ENCODE results near the gene SSTR4.
A peak's percentile ranks its signal among the peaks of the same experiment; 100 is the strongest.

Gene SSTR4

DNA sequence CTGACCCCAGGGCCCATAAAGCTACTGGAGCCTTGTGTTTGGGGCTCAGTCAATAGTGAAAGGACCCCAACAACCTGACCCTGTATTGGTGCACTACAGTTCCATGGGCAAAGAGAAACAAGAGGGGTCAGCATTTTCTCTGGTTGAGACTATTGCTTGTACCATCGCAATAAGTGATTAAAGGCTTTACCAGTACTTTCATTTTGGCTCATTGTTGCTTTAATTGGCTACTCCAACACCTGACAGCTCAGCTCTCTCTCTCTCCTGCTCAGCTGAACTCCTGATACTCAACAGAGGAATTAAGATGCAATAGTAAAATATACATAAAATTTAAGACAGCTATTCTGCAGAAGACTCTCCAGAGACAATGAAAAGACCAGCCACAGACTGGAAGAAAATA is 33.2 kb downstream of the SSTR4 start:
- DNase-seq, result no peak

DNA sequence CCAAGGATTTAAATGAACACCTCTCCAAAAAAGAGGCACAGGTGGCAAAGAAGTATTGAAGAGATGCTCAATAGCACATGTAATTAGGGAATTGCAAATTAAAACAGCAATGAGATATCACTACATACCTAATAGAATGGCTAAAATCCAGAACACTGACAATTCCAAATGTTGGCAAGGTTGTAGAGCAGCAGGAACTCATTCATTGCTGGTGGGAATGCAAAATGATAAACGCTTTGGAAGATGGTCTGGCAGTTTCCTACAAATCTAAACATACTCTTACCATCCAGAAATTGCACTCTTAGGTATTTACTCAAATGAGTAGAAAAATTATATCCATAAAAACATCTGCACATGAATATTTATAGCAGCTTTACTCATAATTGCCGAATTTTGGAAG is 34.0 kb downstream of the SSTR4 start:
- no peak for DNase-seq

GRCh38 chr20:23071398-23071797 is 36.3 kb downstream of the SSTR4 start:
- DNase-seq, result no peak

- DNase-seq, result no peak
Measured at GRCh38 chr20:23071996-23072395, 36.9 kb downstream of the SSTR4 start.

- no peak for DNase-seq
Measured at GRCh38 chr20:23072892-23073586, 37.9 kb downstream of the SSTR4 start.

GRCh38 chr20:23074052-23074451 is 38.9 kb downstream of the SSTR4 start:
- no peak for DNase-seq

- DNase-seq, result no peak
Measured at GRCh38 chr20:23077277-23077676, 42.2 kb downstream of the SSTR4 start.

GRCh38 chr20:23078351-23079015 is 43.4 kb downstream of the SSTR4 start:
- DNase-seq, result no peak

DNA sequence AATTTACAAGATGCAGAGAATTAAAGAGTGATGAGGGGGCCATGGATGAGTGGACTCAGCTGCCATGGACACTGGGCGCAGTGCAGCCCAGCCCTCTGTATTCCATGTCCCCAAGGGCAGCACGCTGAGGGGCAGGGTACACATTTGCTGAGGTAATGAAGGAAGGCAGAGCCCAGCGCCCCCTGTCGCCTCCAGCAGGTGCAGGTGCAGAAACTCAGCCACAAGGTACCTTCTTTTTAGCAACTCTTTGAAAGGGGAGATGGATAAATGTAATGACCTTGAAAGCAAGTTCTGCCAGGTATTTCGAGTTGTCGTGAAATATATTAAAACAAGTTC is 43.9 kb downstream of the SSTR4 start:
- DNase-seq, result no peak

DNA sequence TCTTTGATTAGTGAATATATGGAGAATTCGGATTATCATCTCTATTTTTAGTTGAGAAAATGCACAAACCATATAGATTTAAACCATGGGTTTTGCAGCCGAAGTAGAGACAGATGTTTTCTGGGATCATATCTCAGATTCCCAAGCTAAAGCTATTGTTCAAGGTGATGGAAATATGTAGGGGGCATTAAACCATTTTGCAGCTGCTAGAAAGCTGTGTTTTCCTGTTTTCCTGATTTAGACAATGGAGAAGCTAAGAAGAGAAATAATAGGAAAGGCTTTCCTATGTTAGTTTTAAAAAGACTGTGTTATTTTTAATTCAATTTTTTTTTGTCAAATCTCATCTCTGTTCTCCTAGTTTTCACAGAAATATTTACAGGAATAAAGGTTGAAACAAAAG is 44.8 kb downstream of the SSTR4 start:
- no peak for DNase-seq

DNA sequence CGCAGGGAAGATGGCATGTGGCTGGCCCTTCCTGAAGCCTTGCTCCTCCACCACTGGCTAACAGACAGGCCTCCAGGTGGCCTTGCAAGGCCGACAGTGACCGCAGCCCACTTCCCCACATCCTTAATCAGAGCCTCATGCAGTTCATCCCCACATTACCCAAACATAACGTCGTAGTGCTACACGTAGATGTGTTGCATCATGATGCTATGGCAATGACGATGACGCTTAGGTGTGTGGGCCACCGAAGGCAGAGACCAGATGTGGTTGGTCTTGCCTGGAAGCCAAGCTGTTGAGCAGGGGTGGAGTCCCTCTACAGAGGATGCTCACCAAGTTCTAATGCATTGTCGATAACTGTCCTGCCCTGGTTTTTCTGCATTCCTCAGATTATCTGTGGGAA is 45.4 kb downstream of the SSTR4 start:
- no peak for DNase-seq

- DNase-seq, result no peak
Measured at GRCh38 chr20:23081263-23081819, 46.2 kb downstream of the SSTR4 start.

- DNase-seq, result peak; percentile 32
Measured at GRCh38 chr20:23082846-23083552, 47.9 kb downstream of the SSTR4 start.

- DNase-seq, result no peak
Measured at GRCh38 chr20:23083553-23084220, 48.6 kb downstream of the SSTR4 start.

- DNase-seq, result no peak
Measured at GRCh38 chr20:23084282-23084844, 49.3 kb downstream of the SSTR4 start.

DNA sequence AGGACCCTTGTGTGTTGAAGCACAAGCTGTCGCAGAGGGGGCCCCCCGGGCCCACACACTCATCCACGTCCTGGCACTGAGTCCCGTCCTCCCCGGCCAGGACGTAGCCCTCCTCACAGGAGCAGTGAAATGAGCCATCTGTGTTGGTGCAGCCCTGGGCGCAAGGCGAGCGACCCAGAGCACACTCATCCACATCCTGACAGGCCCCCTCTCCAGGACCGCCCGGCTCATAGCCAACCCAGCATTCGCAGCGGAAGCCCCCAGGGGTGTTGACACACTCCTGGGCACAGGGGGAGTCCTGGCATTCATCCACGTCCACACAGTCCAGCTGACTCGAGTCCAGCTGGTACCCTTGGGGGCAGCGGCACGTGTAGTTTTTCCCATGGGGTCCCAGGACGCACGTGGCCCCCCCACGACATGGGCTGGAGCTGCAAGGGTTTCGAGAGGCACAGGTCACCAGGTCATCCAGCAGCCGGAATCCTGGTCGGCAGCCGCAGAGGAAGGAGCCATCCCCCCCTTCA is 49.8 kb downstream of the SSTR4 start:
- no peak for DNase-seq

DNA sequence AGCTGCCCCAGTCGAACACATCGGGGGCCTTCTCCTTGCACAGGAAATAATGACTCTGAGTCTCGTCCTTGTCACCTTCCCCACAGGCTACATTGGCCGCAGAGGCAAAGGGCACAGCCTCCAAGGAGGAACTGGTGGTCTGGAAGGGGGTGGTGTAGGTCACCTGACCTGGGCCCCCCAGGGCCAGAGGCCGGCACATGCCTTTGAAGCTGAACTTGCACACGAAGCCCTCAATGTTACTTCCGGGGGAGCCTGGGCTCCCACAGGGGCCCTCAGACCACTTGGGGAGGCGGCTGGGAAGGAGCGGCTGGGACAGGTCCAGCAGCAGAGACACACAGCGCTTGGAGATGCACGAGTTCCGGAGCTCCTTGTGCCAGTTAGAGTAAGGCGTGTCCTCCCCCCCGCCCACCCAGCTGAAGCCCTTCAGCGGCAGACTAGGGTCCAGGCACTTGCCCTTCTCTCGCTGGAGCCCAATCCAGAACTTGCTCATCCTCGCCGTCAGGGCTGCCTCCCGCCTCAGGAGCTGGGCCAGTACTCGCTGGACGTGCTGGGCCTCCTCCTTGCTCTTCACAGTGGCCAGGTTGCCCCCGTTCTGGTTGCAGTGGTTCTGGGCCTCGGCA is 50.4 kb downstream of the SSTR4 start:
- no peak for DNase-seq

DNA sequence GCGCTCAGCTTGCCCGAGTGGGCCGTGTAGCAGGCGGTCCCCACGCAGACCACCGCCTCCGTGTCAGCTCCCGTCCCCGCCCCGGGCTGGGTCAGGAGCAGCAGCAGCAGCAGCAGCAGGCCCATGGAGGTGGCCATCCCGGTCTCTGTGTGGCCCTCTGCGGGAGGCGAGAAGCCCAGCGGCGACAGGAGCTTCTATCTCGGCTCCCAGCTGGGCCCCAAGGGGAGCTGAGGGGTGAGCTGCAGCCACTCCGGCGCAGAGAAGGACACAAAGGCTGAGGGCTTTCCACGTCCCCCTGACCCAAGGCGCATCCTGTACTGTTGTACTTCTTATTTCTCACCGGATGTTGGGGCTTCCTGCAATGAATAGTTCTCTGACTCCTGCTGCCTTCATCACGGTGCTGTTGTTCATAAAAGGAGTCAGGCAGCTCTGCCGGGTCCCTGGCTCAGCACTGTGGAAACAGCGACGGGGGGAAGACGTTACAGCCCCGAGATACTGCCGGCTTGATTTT is 51.0 kb downstream of the SSTR4 start, which contains the start of gene CD93:
CD93 (minus strand) TSS at position 269 of the 511 bp plus-strand sequence; CDS start at position 137, 132 bp downstream.
- DNase-seq, result no peak

DNA sequence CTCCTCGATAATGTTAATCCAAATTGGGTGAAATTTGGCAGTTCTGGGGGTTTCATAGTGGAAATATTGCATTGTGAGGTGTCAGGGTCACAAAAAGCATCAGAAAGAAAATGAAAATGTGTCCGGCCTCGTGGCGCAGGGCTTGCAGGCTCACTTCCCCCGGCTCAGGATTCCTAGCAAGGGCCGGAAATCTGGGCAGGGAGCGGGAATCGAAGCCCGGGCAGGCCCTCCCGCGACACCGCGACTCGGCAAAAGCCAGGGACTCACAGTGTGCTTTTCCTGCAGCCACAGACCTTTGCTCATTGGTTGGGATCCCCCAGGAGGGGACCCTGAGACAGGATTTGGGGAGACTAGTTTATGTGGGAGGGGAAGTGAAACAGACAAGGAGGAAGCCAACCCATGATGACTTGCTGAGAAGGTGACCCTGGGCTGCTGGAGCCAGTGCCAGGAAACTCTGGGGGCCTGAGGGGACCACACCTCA is 51.9 kb downstream of the SSTR4 start:
- DNase-seq, result no peak

DNA sequence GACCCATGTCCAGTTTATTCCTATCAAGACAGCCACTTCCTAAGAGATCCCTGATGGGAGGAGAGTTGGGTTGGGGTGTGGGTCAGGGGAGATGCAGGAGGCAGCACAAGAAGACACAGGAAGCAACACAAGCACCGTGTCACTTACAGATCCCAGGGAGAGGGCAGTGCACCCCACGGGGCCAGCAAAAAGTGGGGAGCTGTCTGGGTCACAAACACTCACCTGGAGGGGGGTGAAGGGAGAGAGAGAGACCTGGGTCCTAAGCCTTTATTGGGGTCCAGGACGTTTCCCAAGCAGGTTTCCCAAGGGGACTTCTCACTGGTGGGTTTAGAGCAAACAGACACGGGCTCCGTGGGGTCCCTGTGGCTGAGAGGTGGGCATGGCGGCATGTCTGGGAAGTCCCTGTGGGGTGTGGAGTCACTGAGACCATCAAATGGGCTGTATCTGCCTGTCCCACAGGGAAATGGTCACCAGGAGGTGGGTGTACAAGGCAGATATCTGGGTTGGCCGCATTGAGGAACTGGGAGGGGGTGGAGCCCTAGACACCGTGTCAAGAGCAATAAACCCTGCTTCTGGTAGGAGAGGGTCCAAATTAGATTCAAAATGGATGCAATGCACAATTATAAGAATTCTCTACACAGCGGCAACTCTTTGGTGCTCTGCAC is 52.6 kb downstream of the SSTR4 start:
- no peak for DNase-seq

Data from DMS79 treated with DMSO at 0.1 percent for 48 hours (cell line).